GM12874 (cell line): Measurements from ENCODE around the gene TMEM98.

Experiments used
- CTCF ChIP-seq: IDR thresholded peaks from 2 replicates; pipeline ENCODE4 v1.5.1; 2011; ENCODE audit warnings: low read depth, mild to moderate bottlenecking, control low read depth, low read length, moderate library complexity; ENCODE audit not compliant: insufficient read depth

The TMEM98 gene

GRCh38 chr17:32962320-32962711 is 34.4 kb downstream of the TMEM98 start:
- TF ChIP-seq CTCF, result no peak

GRCh38 chr17:32964541-32964940 is 36.6 kb downstream of the TMEM98 start:
- TF ChIP-seq CTCF, result no peak

- TF ChIP-seq CTCF, result no peak
Measured at GRCh38 chr17:32970281-32970680, 42.3 kb downstream of the TMEM98 start.

GRCh38 chr17:32971171-32971570 is 43.2 kb downstream of the TMEM98 start:
- no peak for TF ChIP-seq CTCF

GRCh38 chr17:32976131-32976530 is 48.2 kb downstream of the TMEM98 start:
- no peak for TF ChIP-seq CTCF

GRCh38 chr17:32976605-32977004 is 48.7 kb downstream of the TMEM98 start:
- no peak for TF ChIP-seq CTCF

- TF ChIP-seq CTCF, result no peak
Measured at GRCh38 chr17:32980230-32980629, 52.3 kb downstream of the TMEM98 start.
